Stimulated activated naive CD4-positive, alpha-beta T cell treated with Interleukin-2 at 50 U/mL for 16 hours (primary cell): Measurements from ENCODE around the gene OXCT1.

Source experiments
- DNase-seq: peaks from one replicate; lab custom pipeline; 2025; lab: John Stamatoyannopoulos, UW

The OXCT1 gene

GRCh38 chr5:41869724-41870626, at the start of gene OXCT1:
Gene OXCT1 (minus strand): TSS chr5:41870425. CDS start chr5:41870358, 67 bp downstream.
- DNase-seq: peak; percentile 93

DNA sequence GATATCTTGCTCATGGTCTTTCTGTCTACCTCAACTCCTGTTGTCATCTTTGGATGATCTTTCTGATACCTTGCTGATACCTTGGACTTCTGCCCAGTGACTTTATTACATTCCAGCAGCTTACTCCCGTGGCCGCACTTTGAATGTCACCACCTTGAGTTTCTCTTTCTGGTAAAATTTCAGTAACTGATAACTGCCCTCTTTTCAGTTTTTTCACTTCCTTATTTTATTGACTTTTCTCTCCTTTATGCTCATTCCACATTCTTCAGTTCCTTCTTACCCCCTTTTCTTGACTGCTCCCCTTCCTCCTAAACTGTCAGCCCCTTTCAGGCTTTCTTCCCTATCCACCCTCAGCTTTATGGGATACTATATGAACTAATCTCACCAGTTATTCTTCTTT, 47.9 kb upstream of the OXCT1 start:
- no peak for DNase-seq

GRCh38 chr5:41908374-41909079, 38.3 kb upstream of the OXCT1 start:
- DNase-seq: no peak

DNA sequence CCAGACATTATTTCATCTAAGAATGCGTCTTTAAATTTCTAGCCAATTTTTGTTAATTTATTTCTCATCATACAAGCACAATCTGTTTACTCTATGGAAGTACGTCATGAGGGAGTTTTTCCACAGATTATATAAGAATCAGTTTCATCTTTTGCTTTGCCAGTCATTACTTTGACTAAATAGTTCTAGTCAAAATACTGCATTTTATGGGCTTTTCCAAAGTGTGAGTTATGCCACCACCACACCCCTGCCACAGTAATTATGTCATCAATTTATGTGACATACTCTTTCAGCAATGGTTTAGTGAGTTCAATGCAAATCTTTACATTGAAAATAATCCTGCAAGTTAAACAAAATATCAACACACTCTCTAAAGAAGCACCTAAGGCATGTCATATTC, 35.9 kb upstream of the OXCT1 start:
- no peak for DNase-seq

GRCh38 chr5:41903892-41904799, 33.9 kb upstream of the OXCT1 start, which contains the start of gene RIMOC1:
Gene RIMOC1 (plus strand): TSS chr5:41904344. CDS start chr5:41904368, 24 bp downstream.
- DNase-seq: peak; percentile 96

- DNase-seq: no peak
These were observed 33.2 kb upstream of the OXCT1 start for GRCh38 chr5:41903382-41903891.

DNA sequence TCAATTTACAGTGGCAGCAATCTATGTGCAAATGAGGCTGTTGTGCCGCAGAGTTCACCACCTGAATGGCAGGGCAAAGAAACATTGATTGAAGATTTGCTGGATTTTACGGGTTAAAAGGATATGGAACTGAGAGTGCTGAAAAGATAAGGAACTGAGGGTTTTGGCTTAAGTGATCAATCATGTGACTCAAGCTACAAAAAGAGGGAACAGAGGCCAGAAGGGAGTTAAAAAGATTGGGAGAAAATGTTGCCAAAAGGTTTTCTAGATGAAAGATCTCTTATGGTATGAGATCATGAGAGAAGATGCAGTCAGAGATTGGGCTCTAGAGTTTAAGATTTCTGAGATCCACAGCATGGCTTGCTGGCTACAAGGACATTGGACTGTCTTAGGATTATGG, 26.0 kb upstream of the OXCT1 start:
- DNase-seq: no peak

- DNase-seq: no peak
These were observed 23.0 kb upstream of the OXCT1 start for GRCh38 chr5:41893074-41893851.

- no peak for DNase-seq
These were observed 21.8 kb upstream of the OXCT1 start for GRCh38 chr5:41892031-41892430.

DNA sequence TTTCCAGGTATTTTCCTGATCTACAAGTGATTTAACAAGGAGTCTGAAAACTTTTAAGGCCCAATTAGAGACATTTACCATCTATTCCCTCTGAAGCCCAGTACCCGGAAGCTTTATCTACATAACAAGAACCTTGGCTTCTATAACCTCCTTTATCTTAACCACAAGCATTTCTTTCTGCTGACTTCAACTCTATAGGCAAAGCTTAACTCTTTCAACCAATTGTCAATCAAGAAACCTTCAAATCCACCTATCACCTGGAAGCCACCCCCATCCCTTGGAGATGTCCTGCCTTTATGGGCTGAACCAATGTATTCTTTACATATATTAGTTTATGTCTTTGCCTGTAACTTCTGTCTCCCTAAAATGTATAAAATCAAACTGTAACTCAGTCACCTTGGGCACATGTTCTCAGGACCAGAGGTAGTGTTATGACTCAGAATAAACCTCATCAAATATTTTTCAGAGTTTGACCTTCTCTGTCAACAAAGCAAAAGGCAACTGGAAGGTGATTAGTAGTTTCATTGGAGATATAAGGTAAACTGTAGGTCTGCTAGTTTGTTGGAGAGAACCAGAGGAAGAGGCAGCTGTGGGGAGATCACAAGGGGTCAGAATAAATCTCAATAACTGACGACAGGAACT, 21.0 kb upstream of the OXCT1 start:
- DNase-seq: no peak

DNA sequence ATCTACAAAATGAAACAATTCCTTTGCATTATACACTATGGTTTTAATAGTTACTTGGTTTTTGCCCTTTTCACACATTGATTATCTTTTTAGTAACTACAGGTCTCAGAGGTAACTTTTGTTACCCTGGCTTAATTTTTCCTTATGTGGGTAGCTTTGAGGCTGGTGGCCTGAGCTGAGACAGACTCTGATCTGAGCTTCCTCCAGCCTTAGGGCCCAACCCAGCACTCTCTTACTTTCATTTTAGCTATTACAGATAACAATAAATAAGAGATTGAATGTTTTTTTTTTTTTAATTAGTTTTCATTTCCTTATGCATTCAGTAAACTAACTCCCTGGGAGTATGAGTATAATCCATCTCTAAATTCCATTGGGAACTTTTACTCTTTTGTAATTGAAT, 15.1 kb upstream of the OXCT1 start:
- DNase-seq: no peak

- DNase-seq: no peak
These were observed 13.7 kb upstream of the OXCT1 start for GRCh38 chr5:41883936-41884335.

GRCh38 chr5:41883243-41883642, 13.0 kb upstream of the OXCT1 start:
- DNase-seq: no peak

DNA sequence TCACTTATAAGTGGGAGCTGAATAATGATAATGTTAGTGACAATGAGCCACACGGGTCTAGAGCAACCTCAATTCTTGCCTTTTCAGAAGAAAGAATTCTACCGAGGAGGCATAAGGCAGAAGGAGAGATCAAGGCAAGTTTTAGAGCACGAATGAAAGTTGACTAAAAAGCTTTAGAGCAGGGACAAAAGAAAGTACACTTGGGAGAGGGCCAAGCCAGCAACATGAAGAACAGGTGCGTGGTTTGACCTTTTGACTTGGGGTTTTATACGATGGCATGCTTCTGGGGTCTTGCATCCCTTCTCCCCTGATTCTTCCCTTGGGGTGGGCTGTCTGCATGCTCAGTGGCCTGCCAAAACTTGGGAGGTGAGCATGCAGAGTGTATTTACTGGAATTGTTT, 12.5 kb upstream of the OXCT1 start:
- no peak for DNase-seq

GRCh38 chr5:41878643-41879478, 8.6 kb upstream of the OXCT1 start:
- no peak for DNase-seq

DNA sequence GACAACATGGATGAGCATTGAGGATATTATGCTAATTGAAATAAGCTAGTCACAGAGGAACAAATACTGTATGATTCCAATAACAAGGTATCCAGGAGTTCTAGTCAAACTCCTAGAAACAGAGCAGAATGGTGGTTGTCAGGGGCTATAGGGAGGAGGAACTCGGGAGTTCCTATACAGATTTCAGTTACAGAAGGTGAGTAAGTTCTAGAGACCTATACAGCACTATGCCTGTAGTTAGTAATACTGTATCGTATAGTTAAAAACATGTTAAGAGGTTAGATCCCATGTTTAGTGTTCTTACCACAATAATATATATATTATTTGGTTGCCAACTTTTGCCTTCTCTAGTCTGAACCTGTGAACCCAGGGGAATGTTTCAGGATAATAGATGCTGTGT, 7.9 kb upstream of the OXCT1 start:
- DNase-seq: no peak

- DNase-seq: no peak
These were observed 7.2 kb upstream of the OXCT1 start for GRCh38 chr5:41877408-41877807.

DNA sequence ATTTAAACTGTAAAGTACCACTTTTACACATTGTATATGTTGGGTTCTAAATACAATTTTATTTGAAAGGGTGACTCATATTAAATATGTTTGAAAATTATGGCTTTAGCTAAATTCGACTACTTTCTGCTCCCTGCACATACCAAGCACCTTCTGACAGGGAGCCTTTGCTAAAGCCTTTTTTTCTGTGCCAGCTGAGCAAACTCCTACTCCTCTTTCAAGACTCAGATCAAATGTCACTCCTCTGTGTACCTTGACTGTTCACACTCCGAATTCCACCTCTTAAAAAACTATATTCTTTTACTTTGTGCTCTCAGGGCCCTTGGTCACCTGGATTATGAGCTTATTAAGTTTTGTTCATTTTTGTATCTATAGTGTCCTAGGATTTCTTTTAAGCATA, 6.5 kb upstream of the OXCT1 start:
- DNase-seq: no peak

- DNase-seq: no peak
These were observed 4.9 kb upstream of the OXCT1 start for GRCh38 chr5:41875121-41875520.
